PC-9 (cell line): ENCODE results near the gene MYO18A.

Experiments
- EZH2 ChIP-seq: fragments of 200-600 bp; sonication (generic); IDR thresholded peaks from 2 replicates; pipeline ENCODE4 v1.8.0; 2017; ENCODE audit warnings: antibody characterized with exemption, low read depth
- TF ChIP-seq, protein P1 (sequence below): fragments of 200-600 bp; sonication (generic); conservative IDR thresholded peaks from 2 replicates; pipeline ENCODE4 v1.6.1; 2017; ENCODE audit warnings: mixed run types, antibody characterized with exemption, mild to moderate bottlenecking, moderate library complexity

- TF ChIP-seq, protein P1, sequence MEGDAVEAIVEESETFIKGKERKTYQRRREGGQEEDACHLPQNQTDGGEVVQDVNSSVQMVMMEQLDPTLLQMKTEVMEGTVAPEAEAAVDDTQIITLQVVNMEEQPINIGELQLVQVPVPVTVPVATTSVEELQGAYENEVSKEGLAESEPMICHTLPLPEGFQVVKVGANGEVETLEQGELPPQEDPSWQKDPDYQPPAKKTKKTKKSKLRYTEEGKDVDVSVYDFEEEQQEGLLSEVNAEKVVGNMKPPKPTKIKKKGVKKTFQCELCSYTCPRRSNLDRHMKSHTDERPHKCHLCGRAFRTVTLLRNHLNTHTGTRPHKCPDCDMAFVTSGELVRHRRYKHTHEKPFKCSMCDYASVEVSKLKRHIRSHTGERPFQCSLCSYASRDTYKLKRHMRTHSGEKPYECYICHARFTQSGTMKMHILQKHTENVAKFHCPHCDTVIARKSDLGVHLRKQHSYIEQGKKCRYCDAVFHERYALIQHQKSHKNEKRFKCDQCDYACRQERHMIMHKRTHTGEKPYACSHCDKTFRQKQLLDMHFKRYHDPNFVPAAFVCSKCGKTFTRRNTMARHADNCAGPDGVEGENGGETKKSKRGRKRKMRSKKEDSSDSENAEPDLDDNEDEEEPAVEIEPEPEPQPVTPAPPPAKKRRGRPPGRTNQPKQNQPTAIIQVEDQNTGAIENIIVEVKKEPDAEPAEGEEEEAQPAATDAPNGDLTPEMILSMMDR, result no peak
- no peak for TF ChIP-seq EZH2
Observed at GRCh38 chr17:29181226-29181625, 1.0 kb upstream of the MYO18A start.
